H1 (cell line): ENCODE results near the gene SLC39A6. TPM values are rescaled to one million over a fixed set of nuclear protein-coding genes. Genes with fewer than 3 reads are reported as not detected.

Experiments
- CTCF ChIA-PET: fragments of 300-600 bp; sonication (Branson Sonifier 250); formaldehyde crosslinking; loops from one replicate; lab custom pipeline; 2021; ENCODE audit not compliant: partially characterized antibody; lab: Charles Lee
- POLR2A ChIA-PET: fragments of 300-600 bp; sonication (Branson Sonifier 250); formaldehyde crosslinking; loops from one replicate; lab custom pipeline; 2021; ENCODE audit warnings: inconsistent platforms; ENCODE audit not compliant: partially characterized antibody; lab: Charles Lee
- DNase-seq, 2 experiments: peaks; one replicate each; pipeline versions ENCODE4 v3.0.0 to v3.0.0-alpha.2; 2010 to 2022; ENCODE audit warnings: low spot score in 2 of 2, low read depth in 1 of 2, mixed read lengths in 1 of 2
- FAIRE-seq: peaks from 2 replicates; lab custom pipeline; 2011; peaks lifted over from hg19 to GRCh38; lab: Jason Lieb, UNC
- H2AFZ ChIP-seq: 2 replicates; pipeline ENCODE4 v1.8.1; 2012; ENCODE audit warnings: low read length, inconsistent platforms
- H2AK5ac ChIP-seq: 2 replicates; pipeline ENCODE4 v1.6.1; 2013; ENCODE audit warnings: low read depth, low read length
- H2BK120ac ChIP-seq: replicated peaks from 2 replicates; pipeline ENCODE3; 2013; ENCODE audit warnings: low read depth, low read length, inconsistent platforms
- H2BK12ac ChIP-seq: 2 replicates; pipeline ENCODE4 v1.6.1; 2013; ENCODE audit warnings: low read depth, low read length
- H2BK15ac ChIP-seq: 2 replicates; pipeline ENCODE4 v1.6.1; 2013; ENCODE audit warnings: low read length
- H2BK20ac ChIP-seq: 2 replicates; pipeline ENCODE4 v1.6.1; 2013; ENCODE audit warnings: low read length
- H2BK5ac ChIP-seq: 2 replicates; pipeline ENCODE4 v1.6.1; 2013; ENCODE audit warnings: low read depth, low read length
- H3K14ac ChIP-seq: 2 replicates; pipeline ENCODE4 v1.6.1; 2013; ENCODE audit warnings: inconsistent platforms; ENCODE audit not compliant: insufficient read length
- H3K18ac ChIP-seq: 2 replicates; pipeline ENCODE4 v1.6.1; 2013; ENCODE audit warnings: low read length; ENCODE audit errors: extremely low read depth
- H3K23ac ChIP-seq: 2 replicates; pipeline ENCODE4 v1.6.1; 2013; ENCODE audit warnings: inconsistent platforms; ENCODE audit not compliant: insufficient read length
- H3K23me2 ChIP-seq: 2 replicates; pipeline ENCODE4 v1.6.1; 2013; ENCODE audit warnings: low read depth, low read length
- H3K27ac ChIP-seq: 2 replicates; pipeline ENCODE4 v1.6.1; 2011; ENCODE audit warnings: low read depth, low read length, inconsistent platforms
- H3K27me3 ChIP-seq, 4 experiments: replicated peaks in 1 of 4; 1 replicate in 1 of 4; 2 replicates in 3 of 4; pipeline versions ENCODE4 v1.6.1 to v1.8.1; 2011 to 2013; ENCODE audit warnings: low read length in 3 of 4, mild to moderate bottlenecking in 3 of 4, inconsistent platforms in 2 of 4, mixed read lengths in 2 of 4, moderate library complexity in 1 of 4; ENCODE audit not compliant: control insufficient read depth in 3 of 4, insufficient read depth in 3 of 4; ENCODE audit errors: extremely low read depth in 1 of 4
- H3K36me3 ChIP-seq, 4 experiments: 2 replicates each; pipeline versions ENCODE4 v1.6.1 to v1.8.1; 2011 to 2013; ENCODE audit warnings: mild to moderate bottlenecking in 4 of 4, low read length in 3 of 4, moderate library complexity in 2 of 4, control low read depth in 1 of 4, inconsistent platforms in 1 of 4; ENCODE audit not compliant: insufficient read depth in 4 of 4, control insufficient read depth in 2 of 4
- H3K4ac ChIP-seq: replicated peaks from 2 replicates; pipeline ENCODE3; 2013; ENCODE audit warnings: low read length, low read depth, mixed read lengths, inconsistent platforms; ENCODE audit not compliant: insufficient read length
- H3K4me1 ChIP-seq, 4 experiments: replicated peaks in 1 of 4; 1 replicate in 1 of 4; 2 replicates in 3 of 4; pipeline versions ENCODE4 v1.6.1 to v1.8.1; 2011 to 2013; ENCODE audit warnings: low read length in 3 of 4, inconsistent platforms in 2 of 4, mixed read lengths in 1 of 4; ENCODE audit not compliant: insufficient read depth in 4 of 4, control insufficient read depth in 3 of 4
- H3K4me2 ChIP-seq, 2 experiments: 2 replicates each; pipeline versions ENCODE4 v1.6.1 to v1.8.1; 2011 to 2013; ENCODE audit warnings: low read depth in 2 of 2, low read length in 2 of 2, control low read depth in 1 of 2, inconsistent platforms in 1 of 2, mild to moderate bottlenecking in 1 of 2; ENCODE audit not compliant: insufficient read depth in 1 of 2
- H3K4me3 ChIP-seq, 4 experiments: fragments of 200-600, 300-600 bp in 1 of 4; sonication (generic), shearing (Covaris generic), sonication (Bioruptor Twin) in 1 of 4; 2 replicates each; pipeline versions ENCODE4 v1.5.1 to v1.8.1; 2011 to 2016; ENCODE audit warnings: low read length in 4 of 4, low read depth in 3 of 4, control low read depth in 2 of 4, inconsistent platforms in 2 of 4, mild to moderate bottlenecking in 2 of 4, mixed read lengths in 1 of 4, moderate library complexity in 1 of 4; ENCODE audit not compliant: insufficient read depth in 2 of 4; ENCODE audit errors: extremely low read depth in 1 of 4
- H3K56ac ChIP-seq: replicated peaks from 2 replicates; pipeline ENCODE3; 2013; ENCODE audit warnings: low read depth, mild to moderate bottlenecking, mixed read lengths, low read length, inconsistent platforms; ENCODE audit not compliant: insufficient read length
- H3K79me1 ChIP-seq: 2 replicates; pipeline ENCODE4 v1.6.1; 2013; ENCODE audit warnings: low read depth, low read length, control low read depth
- H3K79me2 ChIP-seq, 2 experiments: 2 replicates each; pipeline versions ENCODE4 v1.6.1 to v1.8.1; 2012 to 2013; ENCODE audit warnings: low read length in 2 of 2, mild to moderate bottlenecking in 2 of 2, inconsistent platforms in 1 of 2; ENCODE audit not compliant: insufficient read depth in 2 of 2, control insufficient read depth in 1 of 2
- H3K9ac ChIP-seq, 4 experiments: replicated peaks in 1 of 4; 1 replicate in 1 of 4; 2 replicates in 3 of 4; pipeline versions ENCODE4 v1.6.1 to v1.8.1; 2011 to 2013; ENCODE audit warnings: low read depth in 3 of 4, low read length in 3 of 4, control low read depth in 2 of 4, mild to moderate bottlenecking in 2 of 4, moderate library complexity in 2 of 4, inconsistent platforms in 1 of 4; ENCODE audit errors: extremely low read depth in 1 of 4
- H3K9me3 ChIP-seq, 2 experiments: 2 replicates each; pipeline versions ENCODE4 v1.6.1 to v1.8.1; 2012 to 2013; ENCODE audit warnings: mild to moderate bottlenecking in 2 of 2, moderate library complexity in 2 of 2, control low read depth in 1 of 2, inconsistent platforms in 1 of 2, low read depth in 1 of 2, low read length in 1 of 2, mixed read lengths in 1 of 2; ENCODE audit not compliant: insufficient read depth in 2 of 2
- H4K20me1 ChIP-seq, 2 experiments: replicated peaks in 1 of 2; 2 replicates each; pipeline versions ENCODE3 to v1.8.1; 2011 to 2013; ENCODE audit warnings: inconsistent platforms in 2 of 2, low read length in 2 of 2, mild to moderate bottlenecking in 1 of 2; ENCODE audit not compliant: insufficient read depth in 2 of 2, control insufficient read depth in 1 of 2
- H4K5ac ChIP-seq: 2 replicates; pipeline ENCODE4 v1.6.1; 2013; ENCODE audit warnings: low read length, low read depth, mixed read lengths, inconsistent platforms; ENCODE audit not compliant: insufficient read length
- H4K8ac ChIP-seq: 2 replicates; pipeline ENCODE4 v1.8.0; 2013; ENCODE audit warnings: mild to moderate bottlenecking, moderate library complexity, low read length, inconsistent platforms; ENCODE audit not compliant: insufficient read depth; ENCODE audit errors: extremely low read depth
- H4K91ac ChIP-seq: replicated peaks from 2 replicates; pipeline ENCODE3; 2013; ENCODE audit warnings: low read length, mixed read lengths, inconsistent platforms; ENCODE audit not compliant: insufficient read length
- ATF2 ChIP-seq: IDR thresholded peaks from 2 replicates; pipeline ENCODE4 v1.6.1; 2012; ENCODE audit warnings: low read length, inconsistent platforms
- CBX8 ChIP-seq: fragments of 300-800, 300-1000 bp; sonication (generic); IDR thresholded peaks from 2 replicates; pipeline ENCODE4 v1.7.1; 2016; ENCODE audit warnings: low read depth, low read length, borderline replicate concordance
- CHD2 ChIP-seq: IDR thresholded peaks from 2 replicates; pipeline ENCODE4 v1.6.1; 2012; ENCODE audit warnings: low read length, improper control_type of control experiment
- GTF2F1 ChIP-seq: IDR thresholded peaks from 2 replicates; pipeline ENCODE4 v1.6.1; 2012; ENCODE audit warnings: low read depth, low read length, improper control_type of control experiment, borderline replicate concordance
- NRF1 ChIP-seq: IDR thresholded peaks from 2 replicates; pipeline ENCODE4 v1.6.1; 2011; ENCODE audit warnings: mild to moderate bottlenecking, low read depth, low read length, improper control_type of control experiment
- POLR2A ChIP-seq, 2 experiments: IDR thresholded peaks; 1 replicate in 1 of 2; 2 replicates in 1 of 2; pipeline ENCODE4 v1.6.1; 2011; ENCODE audit warnings: low read depth in 2 of 2, low read length in 2 of 2, mild to moderate bottlenecking in 2 of 2; ENCODE audit errors: control extremely low read depth in 1 of 2
- POLR2AphosphoS5 ChIP-seq: IDR thresholded peaks from 2 replicates; pipeline ENCODE4 v1.6.1; 2011; ENCODE audit warnings: low read depth, low read length
- RAD21 ChIP-seq, 2 experiments: IDR thresholded peaks in 1 of 2; conservative IDR thresholded peaks in 1 of 2; 2 replicates each; pipeline ENCODE4 v1.6.1; 2011; ENCODE audit warnings: low read depth in 2 of 2, low read length in 2 of 2, improper control_type of control experiment in 1 of 2, inconsistent platforms in 1 of 2, mild to moderate bottlenecking in 1 of 2, moderate library complexity in 1 of 2
- SIN3A ChIP-seq, 2 experiments: IDR thresholded peaks in 1 of 2; conservative IDR thresholded peaks in 1 of 2; 2 replicates each; pipeline ENCODE4 v1.6.1; 2011 to 2012; ENCODE audit warnings: low read length in 2 of 2, improper control_type of control experiment in 1 of 2, low read depth in 1 of 2, mild to moderate bottlenecking in 1 of 2
- TAF1 ChIP-seq: IDR thresholded peaks from 2 replicates; pipeline ENCODE4 v1.6.1; 2011; ENCODE audit warnings: mild to moderate bottlenecking, low read depth, low read length
- TBP ChIP-seq: IDR thresholded peaks from 2 replicates; pipeline ENCODE4 v1.6.1; 2011; ENCODE audit warnings: low read depth, low read length, improper control_type of control experiment
- WGBS, 2 experiments: shearing (Covaris generic) in 1 of 2; methylation state at CpG; one replicate each; pipeline versions ENCODE4 v1.1.6 to v1.1.7; 2013 to 2015; ENCODE audit warnings: low lambda C conversion rate in 2 of 2, mixed read lengths in 2 of 2, inconsistent platforms in 1 of 2, low coverage in 1 of 2, missing lambda C conversion rate in 1 of 2; ENCODE audit not compliant: insufficient replicate concordance in 2 of 2, insufficient coverage in 1 of 2, insufficient read length in 1 of 2; ENCODE audit errors: extremely low coverage in 1 of 2, missing lambda C conversion rate in 1 of 2; 5-methylcytosine and 5-hydroxymethylcytosine counted together
- polyA plus RNA-seq, 7 experiments: library from polyadenylated mRNA; depleted of rRNA in 3 of 7; stranded (reverse) in 5 of 7; unstranded in 2 of 7; fragments of >200 nt in 5 of 7; fragments of 200-250 nt in 2 of 7; gene quantifications; 1 replicate in 5 of 7; 2 replicates in 1 of 7; 4 replicates in 1 of 7; pipeline versions ENCODE4 v1.2.1 to v1.2.3, GENCODE V29; 2011 to 2013; ENCODE audit warnings: missing spikeins in 2 of 7, mixed read lengths in 2 of 7
- total RNA-seq: library from RNA; stranded (reverse); fragmentation: NEBNext Ultra II Directional; extraction: Animal tissue kit (Norgen Biotek cat#: 25700); gene quantifications from 2 replicates; pipeline ENCODE4 v1.2.1, GENCODE V29; 2021

Gene SLC39A6
- total and polyA plus RNA-seq, 2 of the 8 experiments (the other 6 are each of a cell fraction or from before 2014, with no cell fraction given), result 36.8 to 55.4 TPM

GRCh38 chr18:36075862-36076587 is 53.1 kb downstream of the SLC39A6 start:
- no peak overlapping the region for H3K18ac ChIP-seq
- H3K56ac ChIP-seq, result no peak overlapping the region
- no peaks in the 10 kb centered on the region for H3K36me3 ChIP-seq
- H3K9me3 ChIP-seq, result peaks cover 4 to 8% of the 10 kb centered on the region in 2 experiments; a peak in 2 of 4 replicates
- no peaks in the 10 kb centered on the region for H3K4me1 ChIP-seq
- no peak overlapping the region for H4K5ac ChIP-seq
- no peak overlapping the region for H3K4me2 ChIP-seq
- ChIA-PET POLR2A (interaction anchor here (1.4 kb wide), 1 partner anchor 9 kb away, joined by 6 read pairs; the partner anchor contains the start of gene RPRD1A), CTCF (interaction anchor here (1.0 to 1.5 kb wide), 3 partner anchors 10 to 59 kb away, joined by 3 to 4 read pairs (median 3); no protein-coding TSS in a partner anchor)
- no peak for DNase-seq
- no peak overlapping the region for H3K23ac ChIP-seq
- no peak overlapping the region for H2BK5ac ChIP-seq
- H3K14ac ChIP-seq, result no peak overlapping the region
- H3K23me2 ChIP-seq, result no peaks in the 10 kb centered on the region; the same call in 1 of the 2 replicates
- H3K4me3 ChIP-seq, result no peak overlapping the region
- WGBS, 2 experiments, result 90% methylated on average over 6 of the region's 6 CpGs; no CpG with 5 or more reads in 1 of the 2 experiments
- H4K91ac ChIP-seq, result no peak overlapping the region
- no peak overlapping the region for H3K27ac ChIP-seq
- no peak overlapping the region for H2BK20ac ChIP-seq
- H4K8ac ChIP-seq, result no peak overlapping the region
- no peaks in the 10 kb centered on the region for H3K79me2 ChIP-seq
- no peak overlapping the region for H2BK120ac ChIP-seq
- no peaks in the 10 kb centered on the region for H3K27me3 ChIP-seq
- no peaks in the 10 kb centered on the region for H4K20me1 ChIP-seq
- no peak overlapping the region for H3K4ac ChIP-seq
- no peak overlapping the region for H2BK15ac ChIP-seq
- H2AK5ac ChIP-seq, result no peak overlapping the region
- FAIRE-seq, result no peak
- no peak overlapping the region for H3K9ac ChIP-seq
- H2BK12ac ChIP-seq, result no peak overlapping the region
- no peaks in the 10 kb centered on the region for H3K79me1 ChIP-seq
- no peak overlapping the region for H2AFZ ChIP-seq
- no peak for TF ChIP-seq POLR2AphosphoS5
- no peak for TF ChIP-seq GTF2F1
- no peak for TF ChIP-seq POLR2A (IDR thresholded peaks at IDR 0.05; ENCODE audit: control extremely low read depth in 1 of 2, low read depth in 2 of 2, low read length in 2 of 2)
- TF ChIP-seq ATF2, result no peak
- no peak for TF ChIP-seq CBX8
- TF ChIP-seq TAF1, result no peak
- no peak for TF ChIP-seq RAD21 (IDR thresholded peaks at IDR 0.05 in 1 of 2, conservative IDR thresholded peaks at IDR 0.05 in 1 of 2; ENCODE audit: low read depth in 2 of 2, low read length in 2 of 2)
- TF ChIP-seq TBP, result no peak
- TF ChIP-seq NRF1, result no peak
- TF ChIP-seq SIN3A (conservative IDR thresholded peaks at IDR 0.05 in 1 of 2, IDR thresholded peaks at IDR 0.05 in 1 of 2; ENCODE audit: low read depth in 1 of 2, low read length in 2 of 2), result no peak
- TF ChIP-seq CHD2, result no peak
